RWPE1 (cell line): Measurements from ENCODE around the gene RGS3.

Experiments
- CTCF ChIA-PET: fragments of 350-600 bp; sonication (Branson Sonifier 250); formaldehyde crosslinking; extraction: SDS; loops from one replicate; lab custom pipeline; 2021; lab: Yijun Ruan, JAX
- POLR2A ChIA-PET: fragments of 400-600 bp; formaldehyde crosslinking; extraction: SDS; loops from one replicate; lab custom pipeline; 2020; ENCODE audit warnings: antibody characterized with exemption; ENCODE audit not compliant: low non-redundant PET; lab: Yijun Ruan, JAX
- DNase-seq: peaks from one replicate; pipeline ENCODE4 v3.0.0; 2012; ENCODE audit warnings: low spot score
- H3K27ac ChIP-seq: fragments of 450-650 bp; 2 replicates; pipeline ENCODE4 v1.5.1; 2017
- TF ChIP-seq, protein P1 (sequence below): fragments of 450-650 bp; conservative IDR thresholded peaks from 2 replicates; pipeline ENCODE4 v1.5.1; 2017; ENCODE audit warnings: low read depth, mild to moderate bottlenecking

RGS3 gene

DNA sequence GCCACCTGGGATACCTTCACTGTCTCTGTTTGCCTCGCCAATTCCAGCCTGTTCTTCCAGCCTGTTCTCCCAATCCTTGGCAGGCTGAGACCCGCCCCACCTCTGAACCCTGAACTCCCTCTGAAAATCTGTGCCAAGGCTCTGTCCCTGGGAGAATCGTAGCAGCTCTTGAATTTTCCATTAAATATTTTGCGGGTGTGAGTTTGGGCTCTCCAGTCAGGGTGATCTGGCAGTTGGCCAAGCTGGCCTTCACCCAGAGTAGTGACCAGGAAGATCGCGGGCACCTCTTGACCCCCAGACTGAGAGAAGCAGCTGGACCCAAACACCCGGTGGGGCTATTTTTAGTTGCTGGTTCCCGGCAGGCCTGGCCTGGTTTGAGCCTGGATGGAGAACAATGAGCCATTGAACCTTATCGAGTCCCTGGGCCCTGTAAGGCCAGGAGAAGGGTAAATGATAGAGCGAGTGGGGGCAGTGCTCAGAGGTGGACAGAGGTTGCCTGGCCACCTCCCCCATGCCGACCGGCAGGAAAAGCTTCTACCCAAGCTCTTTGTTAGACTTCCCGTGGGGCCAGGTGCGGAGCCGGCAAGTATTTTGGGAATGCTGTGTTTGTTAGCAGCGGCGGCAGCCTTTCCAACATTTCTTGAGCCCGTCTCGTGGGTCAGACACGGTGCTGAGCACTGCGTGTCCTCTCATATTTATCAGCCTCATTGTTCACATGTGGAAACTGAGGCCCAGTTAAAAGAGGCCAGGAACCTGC lies 146.2 kb downstream of the RGS3 start:
- H3K27ac ChIP-seq, result no peak overlapping the region
- TF ChIP-seq, protein P1, sequence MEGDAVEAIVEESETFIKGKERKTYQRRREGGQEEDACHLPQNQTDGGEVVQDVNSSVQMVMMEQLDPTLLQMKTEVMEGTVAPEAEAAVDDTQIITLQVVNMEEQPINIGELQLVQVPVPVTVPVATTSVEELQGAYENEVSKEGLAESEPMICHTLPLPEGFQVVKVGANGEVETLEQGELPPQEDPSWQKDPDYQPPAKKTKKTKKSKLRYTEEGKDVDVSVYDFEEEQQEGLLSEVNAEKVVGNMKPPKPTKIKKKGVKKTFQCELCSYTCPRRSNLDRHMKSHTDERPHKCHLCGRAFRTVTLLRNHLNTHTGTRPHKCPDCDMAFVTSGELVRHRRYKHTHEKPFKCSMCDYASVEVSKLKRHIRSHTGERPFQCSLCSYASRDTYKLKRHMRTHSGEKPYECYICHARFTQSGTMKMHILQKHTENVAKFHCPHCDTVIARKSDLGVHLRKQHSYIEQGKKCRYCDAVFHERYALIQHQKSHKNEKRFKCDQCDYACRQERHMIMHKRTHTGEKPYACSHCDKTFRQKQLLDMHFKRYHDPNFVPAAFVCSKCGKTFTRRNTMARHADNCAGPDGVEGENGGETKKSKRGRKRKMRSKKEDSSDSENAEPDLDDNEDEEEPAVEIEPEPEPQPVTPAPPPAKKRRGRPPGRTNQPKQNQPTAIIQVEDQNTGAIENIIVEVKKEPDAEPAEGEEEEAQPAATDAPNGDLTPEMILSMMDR, result no peak
- POLR2A ChIA-PET, result no interaction called here
- CTCF ChIA-PET, result interaction anchor here (0.6 kb wide), 1 partner anchor 133 kb away, joined by 3 read pairs; no protein-coding TSS in a partner anchor
- no peak for DNase-seq

DNA sequence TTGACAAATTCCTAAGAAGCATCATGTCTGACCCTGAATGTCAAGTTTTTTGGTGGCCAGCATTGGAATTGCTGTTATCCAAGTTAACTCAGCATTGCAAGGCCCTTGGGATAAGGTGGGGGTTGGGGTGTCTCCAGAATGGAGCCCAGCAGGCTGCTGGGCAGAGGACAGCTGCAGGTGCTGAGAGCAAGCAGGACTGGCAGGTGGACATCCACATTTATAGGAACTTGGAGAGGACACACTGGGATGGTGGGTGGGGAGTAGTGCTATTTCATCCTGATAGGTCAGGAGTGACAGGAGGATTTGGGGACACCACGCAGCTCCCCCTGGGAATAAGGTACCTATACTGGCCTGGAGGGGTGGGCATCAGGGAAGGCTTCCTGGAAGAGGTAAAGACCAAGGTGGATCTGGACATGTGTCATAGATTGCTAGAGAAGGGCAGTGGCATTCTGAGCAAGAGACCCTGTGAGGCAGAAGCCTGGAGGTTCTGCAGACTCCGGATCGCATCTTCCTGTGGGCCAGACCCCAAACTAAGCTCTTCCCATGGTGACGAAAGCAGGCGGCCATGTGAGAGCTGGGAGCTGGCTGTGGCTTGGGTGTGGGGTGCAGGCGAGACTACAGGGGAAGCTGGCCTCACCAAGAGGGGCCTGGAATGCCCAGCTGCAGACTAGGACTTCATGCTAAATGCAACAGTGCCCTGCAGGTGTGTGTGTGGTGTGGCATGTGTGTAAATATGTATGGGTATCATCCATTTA lies 148.1 kb downstream of the RGS3 start:
- CTCF ChIA-PET, result interaction anchor here (0.9 to 1.5 kb wide), 4 partner anchors 10 to 46 kb away, joined by 3 to 4 read pairs (median 4); no protein-coding TSS in a partner anchor
- no peak for DNase-seq

DNA sequence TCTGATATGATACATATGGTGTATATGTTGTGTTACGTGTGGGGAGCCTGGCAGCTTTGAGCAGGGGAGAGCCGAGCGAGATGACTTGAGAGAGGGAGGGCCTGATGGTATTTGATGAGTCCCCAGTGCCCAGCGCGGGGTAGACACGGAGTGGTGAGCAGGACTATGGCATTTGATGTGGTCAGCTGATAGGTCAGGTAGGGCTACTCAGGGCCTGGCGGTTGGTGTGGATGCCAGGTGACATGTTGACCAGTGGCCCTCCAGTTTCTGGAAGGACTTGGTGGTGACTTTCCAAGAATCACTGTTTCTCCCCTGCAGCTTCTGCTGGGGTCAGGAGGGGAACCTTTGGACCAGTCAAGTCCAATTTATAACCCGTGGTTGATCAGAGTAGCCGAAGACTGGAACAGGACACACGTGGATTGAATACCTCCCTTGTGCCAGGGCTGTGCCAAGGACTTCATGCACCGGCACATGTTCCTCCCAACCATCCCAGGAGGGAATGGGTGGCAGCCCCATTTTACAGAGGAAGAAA lies 148.8 kb downstream of the RGS3 start:
- no peak overlapping the region for H3K27ac ChIP-seq
- TF ChIP-seq, protein P1, result no peak
- DNase-seq, result no peak
- ChIA-PET CTCF (interaction anchor here (0.9 to 1.5 kb wide), 4 partner anchors 10 to 46 kb away, joined by 3 to 4 read pairs (median 4); no protein-coding TSS in a partner anchor), POLR2A (interaction anchor here (0.6 kb wide), 1 partner anchor 10 kb away, joined by 3 read pairs; no protein-coding TSS in a partner anchor)

More for the DNA sequence above, 148.1 kb downstream of the RGS3 start:
- POLR2A ChIA-PET, result interaction anchor here (0.6 kb wide), 1 partner anchor 39 kb away, joined by 3 read pairs; no protein-coding TSS in a partner anchor
- TF ChIP-seq, protein P1, result no peak
- H3K27ac ChIP-seq, result no peak overlapping the region

DNA sequence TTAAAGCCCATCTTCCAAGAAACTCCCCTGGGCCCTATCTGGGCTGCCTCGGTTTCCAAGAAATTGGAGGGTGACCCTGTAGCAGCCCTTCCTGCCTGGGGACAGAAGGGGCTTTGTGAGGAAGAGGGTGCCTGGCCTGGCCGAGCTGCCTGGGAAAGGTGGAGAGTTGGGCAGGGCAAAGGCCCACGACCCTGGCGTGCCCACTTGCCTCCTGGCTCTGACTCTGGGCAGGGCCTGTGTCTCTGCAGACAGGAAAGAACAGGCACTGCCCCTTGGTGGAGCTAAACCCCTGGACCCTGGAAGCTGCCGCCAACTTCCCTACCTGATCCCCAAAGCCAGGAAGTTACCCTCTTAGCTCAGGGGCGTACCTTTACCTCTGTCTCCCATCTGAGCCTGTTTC lies 149.3 kb downstream of the RGS3 start:
- DNase-seq, result no peak
- H3K27ac ChIP-seq, result no peak overlapping the region
- CTCF ChIA-PET, result interaction anchor here (1.1 to 1.5 kb wide), 2 partner anchors 21 to 42 kb away, joined by 4 read pairs; no protein-coding TSS in a partner anchor
- TF ChIP-seq, protein P1, result no peak
- POLR2A ChIA-PET, result interaction anchor here (0.6 kb wide), 1 partner anchor 9 kb away, joined by 3 read pairs; no protein-coding TSS in a partner anchor

DNA sequence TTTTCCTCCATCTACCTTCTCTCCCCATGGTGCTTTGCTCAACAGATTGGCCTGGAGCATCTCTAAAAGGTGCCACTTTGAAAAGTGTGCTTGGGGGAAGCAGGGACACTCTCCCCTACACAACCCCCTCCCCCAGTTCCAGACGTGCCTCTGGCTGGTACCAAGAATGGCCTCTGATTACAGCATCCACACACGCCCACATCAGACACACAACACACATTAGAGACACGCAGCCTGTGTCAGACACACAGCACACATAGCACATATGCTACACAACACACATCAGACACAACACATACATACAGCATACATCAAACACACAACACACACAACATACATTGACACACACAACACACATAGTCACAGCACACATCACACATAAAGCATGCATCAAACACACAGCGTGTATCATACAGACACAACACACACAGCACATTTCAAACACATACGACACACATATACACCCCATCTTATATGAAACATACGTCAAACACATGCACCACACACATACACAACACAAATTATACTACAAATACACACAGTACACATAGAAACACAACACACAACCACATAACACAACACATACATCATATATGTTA lies 150.4 kb downstream of the RGS3 start:
- ChIA-PET POLR2A (no interaction called here), CTCF (interaction anchor here (0.8 kb wide), 1 partner anchor 41 kb away, joined by 3 read pairs; no protein-coding TSS in a partner anchor)
- no peak overlapping the region for H3K27ac ChIP-seq
- TF ChIP-seq, protein P1, result no peak
- DNase-seq, result no peak
